ENCODE data around the gene SDC3.

SDC3 gene

GRCh38 chr1:30842697-30843354 lies 65.7 kb downstream of the SDC3 start:
- DNase-seq = no peak
- TF ChIP-seq GATA1 (IDR thresholded peaks at IDR 0.05; ENCODE audit: low read depth, low read length) (no peak), POLR2A (IDR thresholded peaks at IDR 0.05; ENCODE audit: low read length) (no peak)

DNA sequence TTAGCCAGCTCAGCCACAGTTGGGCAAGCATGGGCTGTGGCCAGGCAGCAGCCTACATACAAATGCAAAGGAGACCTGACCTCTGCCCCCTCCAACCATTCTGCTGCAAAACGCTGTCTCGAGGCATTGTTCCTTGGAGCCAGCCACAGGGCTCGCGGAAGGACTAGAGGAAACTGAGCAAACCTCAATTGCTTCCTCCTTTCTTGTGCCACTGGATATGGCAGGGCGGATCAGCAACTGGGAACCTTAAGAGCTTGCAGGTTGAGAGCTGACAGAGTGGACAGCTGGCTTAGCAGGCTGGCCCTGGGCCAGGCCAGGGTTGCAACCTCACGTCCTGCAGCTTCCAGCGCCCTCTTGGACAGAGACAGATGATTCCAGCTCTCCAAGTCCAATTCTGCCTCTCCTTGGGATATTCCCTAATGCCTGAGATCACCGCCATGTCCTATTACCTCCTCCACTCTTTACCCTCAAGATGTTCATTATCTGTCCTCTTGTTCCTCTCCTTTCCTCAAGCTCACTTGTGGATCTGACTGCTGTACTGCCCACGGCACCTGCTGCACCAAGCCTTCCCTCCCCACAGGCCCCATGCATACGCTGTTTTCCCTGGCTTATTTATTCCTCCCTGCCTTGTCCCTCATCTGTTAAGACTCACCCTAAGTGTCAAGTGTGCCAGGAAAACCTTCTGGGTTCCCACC lies 67.5 kb downstream of the SDC3 start:
- no peak for DNase-seq
- TF ChIP-seq POLR2A (IDR thresholded peaks at IDR 0.05; ENCODE audit: low read length) (no peak), GATA1 (IDR thresholded peaks at IDR 0.05; ENCODE audit: low read depth, low read length) (no peak)

DNA sequence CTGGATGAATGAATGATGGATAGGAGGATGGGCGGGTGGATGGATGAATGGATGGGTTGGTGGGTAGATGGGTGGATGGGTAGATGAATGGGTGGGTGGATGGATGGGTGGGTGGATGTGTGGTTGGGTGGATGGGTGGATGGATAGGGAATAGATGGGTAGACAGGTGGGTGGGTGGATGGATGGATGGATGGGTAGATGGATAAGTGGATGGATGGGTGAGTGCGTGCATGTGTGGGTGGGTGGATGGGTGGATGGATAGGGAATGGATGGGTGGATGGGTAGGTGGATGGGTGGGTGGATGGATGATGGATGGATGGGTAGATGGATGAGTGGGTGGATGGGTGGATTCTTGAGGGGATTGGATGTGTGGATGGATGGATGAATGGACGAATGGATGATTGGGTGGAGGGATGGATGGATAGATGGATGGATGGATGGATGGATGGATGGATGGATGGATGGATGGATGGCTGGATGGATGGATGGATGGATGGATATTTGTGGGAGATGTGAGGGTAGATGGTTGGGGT lies 68.7 kb downstream of the SDC3 start:
- no peak for TF ChIP-seq POLR2A (IDR thresholded peaks at IDR 0.05; ENCODE audit: low read length)
- no peak for TF ChIP-seq GATA1 (IDR thresholded peaks at IDR 0.05; ENCODE audit: low read depth, low read length)
- DNase-seq = no peak

DNA sequence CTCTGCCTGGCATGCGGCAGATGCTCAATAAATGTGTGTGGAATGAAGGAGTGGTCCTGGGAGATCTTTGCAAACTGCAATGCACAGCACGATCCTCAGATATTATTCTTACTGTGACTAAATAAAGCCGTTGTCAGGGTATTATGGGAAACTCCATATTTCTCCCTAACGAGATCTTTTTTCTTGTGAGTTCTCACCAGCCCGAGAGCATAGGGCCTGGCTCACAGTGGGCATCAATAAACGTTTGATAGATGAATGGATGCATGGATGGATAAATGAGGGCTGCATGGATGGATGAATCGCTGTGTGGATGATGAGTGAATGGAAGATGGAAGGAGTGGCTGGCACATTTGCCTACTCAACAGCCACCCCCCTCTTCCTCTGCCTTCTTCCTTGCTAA lies 69.6 kb downstream of the SDC3 start:
- no peak for TF ChIP-seq POLR2A (IDR thresholded peaks at IDR 0.05; ENCODE audit: low read length)
- TF ChIP-seq GATA1 (IDR thresholded peaks at IDR 0.05; ENCODE audit: low read depth, low read length) = no peak
- no peak for DNase-seq

DNA sequence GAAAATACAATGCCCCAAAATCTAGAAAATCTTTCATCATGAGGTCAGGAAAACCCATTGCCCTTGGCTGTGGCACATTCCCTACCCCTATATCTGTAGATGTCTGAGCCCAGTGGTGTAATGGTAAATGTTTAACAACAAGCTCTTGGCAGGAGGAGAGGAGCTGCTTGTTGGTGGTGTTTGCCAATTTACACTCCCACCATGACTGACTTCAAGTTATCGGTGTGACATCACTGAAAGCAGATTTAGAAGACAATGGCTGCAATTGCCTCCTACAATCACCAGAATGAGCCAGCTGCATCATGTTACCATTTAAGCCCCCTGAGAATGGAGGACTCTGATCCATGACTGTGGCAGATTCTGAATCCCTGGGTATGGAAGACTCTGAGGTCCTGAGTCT lies 70.9 kb downstream of the SDC3 start:
- no peak for TF ChIP-seq POLR2A (IDR thresholded peaks at IDR 0.05; ENCODE audit: low read length)
- TF ChIP-seq GATA1 (IDR thresholded peaks at IDR 0.05; ENCODE audit: low read depth, low read length) = no peak
- DNase-seq = no peak

GRCh38 chr1:30834253-30834652 lies 74.3 kb downstream of the SDC3 start:
- no peak for DNase-seq
- no peak for TF ChIP-seq POLR2A (IDR thresholded peaks at IDR 0.05; ENCODE audit: low read length)
- TF ChIP-seq GATA1 (IDR thresholded peaks at IDR 0.05; ENCODE audit: low read depth, low read length) = no peak

GRCh38 chr1:30830537-30830936 lies 78.0 kb downstream of the SDC3 start:
- no peak for DNase-seq

DNA sequence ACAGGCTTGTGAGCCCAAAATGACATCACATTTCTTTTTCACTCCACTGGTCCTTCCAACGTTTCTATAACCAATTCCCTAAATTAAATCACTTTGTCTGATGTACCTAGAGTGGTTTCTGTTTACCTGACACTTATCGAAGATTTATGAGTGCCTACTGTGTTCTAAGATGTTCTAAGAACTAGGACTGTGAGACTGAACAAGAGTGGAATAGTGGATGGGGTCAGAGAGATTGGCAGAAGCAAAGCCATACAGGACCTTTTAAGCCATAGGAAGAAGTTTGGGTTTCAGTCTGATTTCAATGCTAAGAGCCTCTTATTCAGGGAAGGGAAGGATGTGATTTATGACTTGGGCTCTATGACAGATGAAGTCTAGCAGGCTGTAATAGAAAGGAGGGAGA lies 78.7 kb downstream of the SDC3 start:
- no peak for DNase-seq
- TF ChIP-seq GATA1 (IDR thresholded peaks at IDR 0.05; ENCODE audit: low read depth, low read length) (no peak), POLR2A (IDR thresholded peaks at IDR 0.05; ENCODE audit: low read length) (no peak)

More at GRCh38 chr1:30830537-30830936, 78.0 kb downstream of the SDC3 start:
- no peak for TF ChIP-seq POLR2A (IDR thresholded peaks at IDR 0.05; ENCODE audit: low read length)
- TF ChIP-seq GATA1 (IDR thresholded peaks at IDR 0.05; ENCODE audit: low read depth, low read length) = no peak

DNA sequence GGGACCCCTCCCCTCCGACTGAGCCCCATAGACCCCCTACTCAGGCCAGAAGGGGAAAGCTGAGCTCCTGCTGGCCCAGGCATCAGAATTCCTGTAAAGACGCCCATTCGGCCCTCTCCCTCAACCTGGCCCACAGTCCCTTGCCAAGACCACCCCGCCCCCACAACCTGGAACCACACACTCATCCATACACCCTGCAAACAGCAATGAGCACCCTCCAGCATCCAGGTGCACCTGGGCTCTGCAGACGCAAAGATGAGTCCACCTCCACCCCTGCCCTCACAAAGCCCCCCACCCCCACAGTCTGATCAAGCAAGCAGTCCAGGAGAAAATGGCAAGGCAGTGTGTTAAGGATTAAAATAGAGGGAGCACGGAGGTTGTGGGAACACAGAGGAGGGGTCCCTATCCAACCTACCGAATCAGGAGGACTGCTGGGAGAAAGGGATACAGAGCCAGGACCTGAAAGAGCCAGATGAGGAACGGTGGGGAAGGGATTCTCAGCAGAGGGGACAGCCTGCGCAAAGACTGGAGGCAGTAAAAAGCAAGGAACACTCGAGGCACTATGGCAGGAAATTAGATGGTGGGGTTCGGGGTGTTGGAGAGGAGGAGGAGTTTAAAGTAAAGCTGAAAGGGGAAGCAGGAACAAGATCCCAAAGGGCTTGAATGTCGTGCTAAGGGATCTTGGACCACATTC lies 83.7 kb downstream of the SDC3 start:
- TF ChIP-seq GATA1 (IDR thresholded peaks at IDR 0.05; ENCODE audit: low read depth, low read length) (no peak), POLR2A (IDR thresholded peaks at IDR 0.05; ENCODE audit: low read length) (no peak)
- DNase-seq = no peak

DNA sequence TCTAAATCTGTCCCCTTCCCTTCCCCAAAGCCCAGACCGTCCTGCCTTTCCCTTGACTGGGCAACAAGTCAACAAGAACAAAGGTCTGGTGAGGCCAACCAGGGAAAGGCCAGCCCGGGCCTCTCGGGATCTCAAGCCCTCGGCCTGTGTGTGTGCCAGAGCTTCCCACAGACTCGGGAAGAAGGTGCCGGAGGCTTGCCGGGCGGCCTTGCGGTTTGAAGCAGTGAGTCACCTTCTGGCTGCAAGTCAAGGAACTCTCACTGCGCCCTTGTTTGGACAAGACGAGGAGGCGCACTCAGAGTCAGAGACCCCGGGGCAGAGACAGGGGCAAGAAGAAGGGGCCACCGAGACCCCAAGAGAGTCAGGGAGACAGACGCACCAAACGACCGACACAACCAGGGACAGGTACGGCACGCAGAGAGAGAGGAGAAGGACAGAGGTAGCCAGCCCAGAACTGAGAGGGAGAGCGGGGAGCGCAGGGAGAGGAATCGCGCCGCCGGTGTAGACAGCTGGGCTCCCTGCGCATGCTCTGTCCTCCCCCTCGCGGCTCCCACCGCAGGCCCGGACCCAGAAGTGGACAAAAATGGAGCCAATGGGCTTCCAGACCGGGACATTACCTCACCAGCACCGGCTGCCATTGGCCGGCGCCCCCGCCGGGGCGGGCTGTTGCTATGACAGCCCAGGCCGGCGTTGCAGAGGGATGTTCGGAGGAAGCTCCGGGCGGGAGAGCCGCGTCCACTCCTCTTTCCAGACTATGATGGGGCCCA lies 84.4 kb downstream of the SDC3 start:
- TF ChIP-seq GATA1 (IDR thresholded peaks at IDR 0.05; ENCODE audit: low read depth, low read length) (no peak), POLR2A (IDR thresholded peaks at IDR 0.05; ENCODE audit: low read length) (peak; percentile 74)

DNA sequence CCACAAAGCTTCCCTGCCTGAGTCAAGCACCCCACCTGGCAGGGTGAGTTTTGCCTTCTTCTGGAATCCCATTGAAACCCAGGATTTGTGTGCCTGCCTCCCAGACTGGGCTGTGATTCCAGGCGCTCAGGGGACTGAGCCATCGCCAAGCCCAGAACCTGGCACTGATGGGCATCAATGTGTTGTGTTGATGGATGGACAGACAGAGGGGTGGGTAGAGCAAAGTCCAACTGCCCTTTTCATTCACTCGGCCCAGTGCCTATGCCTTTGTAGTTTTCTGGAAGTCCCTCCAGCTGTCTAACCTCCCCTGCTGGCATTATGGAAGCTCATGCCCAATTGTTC lies 85.0 kb downstream of the SDC3 start:
- TF ChIP-seq GATA1 (IDR thresholded peaks at IDR 0.05; ENCODE audit: low read depth, low read length) (no peak), POLR2A (IDR thresholded peaks at IDR 0.05; ENCODE audit: low read length) (no peak)
- no peak for DNase-seq

More for the DNA sequence above, 84.4 kb downstream of the SDC3 start:
- DNase-seq = peak; percentile 89 to 92

DNA sequence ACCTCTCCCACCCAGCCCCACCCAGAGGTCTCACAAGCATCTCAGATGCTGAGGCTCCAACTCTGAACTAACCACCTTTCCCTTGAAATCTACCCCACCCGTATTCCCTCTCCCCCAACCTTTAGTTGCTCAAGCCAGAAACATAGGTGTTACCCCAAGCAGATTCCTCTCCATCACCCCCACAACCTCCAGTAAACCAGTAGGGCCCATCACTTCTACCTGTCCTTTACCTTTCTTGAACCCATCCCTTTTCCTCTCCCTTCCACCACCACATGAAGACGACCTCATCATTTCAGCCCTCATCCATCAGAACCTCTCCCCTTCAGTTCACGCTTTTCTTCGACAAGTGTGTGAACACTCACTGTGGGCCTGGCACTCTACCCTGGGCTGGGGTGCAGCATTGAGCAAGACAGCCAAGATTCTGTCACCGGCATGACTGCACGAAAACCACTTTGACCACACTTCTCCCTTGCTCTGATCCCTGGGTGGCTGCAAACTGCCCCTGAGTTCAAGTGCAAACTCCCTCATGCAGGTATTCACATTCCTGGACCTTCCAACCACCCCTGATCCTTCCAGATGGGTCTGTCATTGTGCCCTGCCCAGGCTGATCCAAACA lies 85.5 kb downstream of the SDC3 start:
- peak in 1 of 2 experiments; percentile 30 for DNase-seq
- TF ChIP-seq GATA1 (IDR thresholded peaks at IDR 0.05; ENCODE audit: low read depth, low read length) (no peak), POLR2A (IDR thresholded peaks at IDR 0.05; ENCODE audit: low read length) (no peak)

- no peak for TF ChIP-seq POLR2A (IDR thresholded peaks at IDR 0.05; ENCODE audit: low read length)
- TF ChIP-seq GATA1 (IDR thresholded peaks at IDR 0.05; ENCODE audit: low read depth, low read length) = no peak
- no peak for DNase-seq
These were observed 86.6 kb downstream of the SDC3 start for GRCh38 chr1:30822006-30822405.

All from erythroblast (primary cell).